Measurements from ENCODE around the gene MAST2.
A peak's percentile ranks its signal among the peaks of the same experiment; 100 is the strongest.

MAST2 gene

DNA sequence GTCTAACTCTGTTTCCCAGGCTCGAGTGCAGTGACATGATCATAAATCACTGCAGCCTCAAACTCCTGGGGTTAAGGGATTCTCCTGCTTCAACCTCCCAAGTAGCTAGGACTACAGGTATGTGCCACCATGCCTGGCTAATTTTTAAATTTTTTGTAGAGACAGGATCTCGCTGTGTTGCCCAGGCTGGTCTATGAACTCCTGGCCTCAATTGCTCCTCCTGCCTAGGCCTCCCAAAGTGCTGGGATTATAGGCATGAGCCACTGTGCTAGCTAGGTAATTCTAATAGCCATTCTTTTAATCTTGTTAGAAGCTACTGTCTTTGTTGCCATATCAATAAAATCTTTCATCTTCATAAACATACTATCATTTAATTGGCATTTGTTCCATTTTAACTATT lies 13.8 kb upstream of the MAST2 start:
- Histone ChIP-seq H3K9me3 (ENCODE audit: severe bottlenecking) (no peaks in the 10 kb centered on the region), H3K4me3 (ENCODE audit: low read depth, low read length) (no peak overlapping the region), H3K27me3 (ENCODE audit: insufficient read depth, low read depth, severe bottlenecking) (no peaks in the 10 kb centered on the region), H3K27ac (no peak overlapping the region), H3K36me3 (no peaks in the 10 kb centered on the region)
- TF ChIP-seq, protein P1, sequence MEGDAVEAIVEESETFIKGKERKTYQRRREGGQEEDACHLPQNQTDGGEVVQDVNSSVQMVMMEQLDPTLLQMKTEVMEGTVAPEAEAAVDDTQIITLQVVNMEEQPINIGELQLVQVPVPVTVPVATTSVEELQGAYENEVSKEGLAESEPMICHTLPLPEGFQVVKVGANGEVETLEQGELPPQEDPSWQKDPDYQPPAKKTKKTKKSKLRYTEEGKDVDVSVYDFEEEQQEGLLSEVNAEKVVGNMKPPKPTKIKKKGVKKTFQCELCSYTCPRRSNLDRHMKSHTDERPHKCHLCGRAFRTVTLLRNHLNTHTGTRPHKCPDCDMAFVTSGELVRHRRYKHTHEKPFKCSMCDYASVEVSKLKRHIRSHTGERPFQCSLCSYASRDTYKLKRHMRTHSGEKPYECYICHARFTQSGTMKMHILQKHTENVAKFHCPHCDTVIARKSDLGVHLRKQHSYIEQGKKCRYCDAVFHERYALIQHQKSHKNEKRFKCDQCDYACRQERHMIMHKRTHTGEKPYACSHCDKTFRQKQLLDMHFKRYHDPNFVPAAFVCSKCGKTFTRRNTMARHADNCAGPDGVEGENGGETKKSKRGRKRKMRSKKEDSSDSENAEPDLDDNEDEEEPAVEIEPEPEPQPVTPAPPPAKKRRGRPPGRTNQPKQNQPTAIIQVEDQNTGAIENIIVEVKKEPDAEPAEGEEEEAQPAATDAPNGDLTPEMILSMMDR (IDR thresholded peaks at IDR 0.05; ENCODE audit: low read depth, low read length), result no peak
- no peak for DNase-seq

DNA sequence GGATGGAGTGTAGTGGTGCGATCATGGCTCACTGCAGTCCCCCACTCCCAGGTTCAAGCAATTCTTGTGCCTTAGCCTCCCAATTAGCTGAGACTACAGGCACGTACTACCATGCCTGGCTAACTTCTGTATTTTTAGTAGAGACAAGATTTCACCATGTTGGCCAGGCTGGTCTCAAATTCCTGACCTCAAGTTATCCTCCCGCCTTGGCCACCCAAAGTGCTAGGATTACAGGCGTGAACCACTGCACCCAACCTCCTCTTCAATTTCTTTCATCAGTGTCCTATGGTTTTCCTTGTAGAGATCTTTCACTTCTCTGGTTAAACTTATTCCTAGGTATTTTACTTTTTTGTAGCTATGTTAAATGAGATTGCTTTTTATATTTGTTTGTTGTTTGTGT lies 10.7 kb upstream of the MAST2 start:
- TF ChIP-seq, protein P1 (IDR thresholded peaks at IDR 0.05; ENCODE audit: low read depth, low read length), result no peak
- Histone ChIP-seq H3K9me3 (ENCODE audit: severe bottlenecking) (no peaks in the 10 kb centered on the region), H3K27me3 (ENCODE audit: insufficient read depth, low read depth, severe bottlenecking) (no peaks in the 10 kb centered on the region), H3K27ac (no peak overlapping the region), H3K36me3 (no peaks in the 10 kb centered on the region), H3K4me3 (ENCODE audit: low read depth, low read length) (no peak overlapping the region)
- no peak for DNase-seq

DNA sequence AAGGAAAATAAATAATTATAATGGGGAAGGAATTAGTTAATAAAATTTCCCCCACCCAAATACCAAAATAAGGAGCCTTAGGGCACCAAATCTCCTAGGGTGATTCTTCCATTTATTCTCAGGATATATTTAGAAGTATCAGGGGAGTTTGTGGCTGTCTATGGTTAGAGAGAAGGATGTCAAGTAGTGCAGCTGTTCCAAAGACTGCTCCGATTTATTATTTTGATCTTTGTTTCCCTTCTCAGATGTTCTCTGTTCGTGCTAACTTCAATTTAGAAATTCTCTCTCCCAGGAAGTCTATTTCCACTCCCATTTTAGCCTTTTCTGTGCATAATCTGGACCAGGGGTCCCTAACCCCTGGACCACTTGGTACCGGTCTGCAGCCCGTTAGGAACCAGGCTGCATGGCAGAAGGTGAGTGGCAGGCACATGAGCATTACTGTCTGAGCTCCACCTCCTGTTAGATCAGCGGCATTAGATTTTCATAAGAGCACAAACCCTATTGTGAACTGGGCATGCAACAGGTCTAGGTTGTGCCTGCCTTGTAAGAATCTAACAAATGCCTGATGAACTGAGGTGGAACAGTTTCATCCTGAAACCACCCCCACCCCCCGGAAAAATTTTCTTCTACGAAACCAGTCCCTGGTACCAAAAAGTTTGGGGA lies 9.3 kb upstream of the MAST2 start:
- no peaks in the 10 kb centered on the region for H3K9me3 ChIP-seq (ENCODE audit: severe bottlenecking)
- H3K4me3 ChIP-seq (ENCODE audit: low read depth, low read length), result no peak overlapping the region
- TF ChIP-seq, protein P1 (IDR thresholded peaks at IDR 0.05; ENCODE audit: low read depth, low read length), result peak; percentile 9; the same call in 1 of the 2 replicates
- DNase-seq, result peak; percentile 23
- no peaks in the 10 kb centered on the region for H3K27me3 ChIP-seq (ENCODE audit: insufficient read depth, low read depth, severe bottlenecking)
- H3K27ac ChIP-seq, result no peak overlapping the region
- H3K36me3 ChIP-seq, result no peaks in the 10 kb centered on the region

DNA sequence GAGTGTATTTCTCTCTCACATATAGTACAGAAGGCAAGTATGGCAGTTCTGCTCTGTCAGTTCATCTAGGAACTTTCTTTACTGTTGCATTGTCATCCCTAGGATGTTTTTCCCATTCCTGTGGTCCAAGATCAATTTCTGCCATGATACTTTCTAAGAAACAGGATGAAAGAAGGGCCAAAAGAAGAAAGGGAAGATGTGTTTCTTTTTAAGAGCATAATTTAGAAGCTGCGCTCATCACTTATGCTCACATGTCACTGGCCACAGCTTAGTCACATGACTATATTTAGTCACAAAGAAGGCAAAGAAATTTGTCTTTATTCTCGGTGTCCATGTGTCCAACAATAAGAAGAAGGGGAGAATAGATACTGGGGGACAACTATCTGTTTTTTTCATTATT lies 7.0 kb upstream of the MAST2 start:
- H3K9me3 ChIP-seq (ENCODE audit: severe bottlenecking), result no peaks in the 10 kb centered on the region
- no peak for DNase-seq
- H3K4me3 ChIP-seq (ENCODE audit: low read depth, low read length), result peak overlapping the region; percentile 33
- H3K36me3 ChIP-seq, result no peaks in the 10 kb centered on the region
- TF ChIP-seq, protein P1 (IDR thresholded peaks at IDR 0.05; ENCODE audit: low read depth, low read length), result no peak
- peak overlapping the region; percentile 80 for H3K27ac ChIP-seq
- H3K27me3 ChIP-seq (ENCODE audit: insufficient read depth, low read depth, severe bottlenecking), result no peaks in the 10 kb centered on the region

DNA sequence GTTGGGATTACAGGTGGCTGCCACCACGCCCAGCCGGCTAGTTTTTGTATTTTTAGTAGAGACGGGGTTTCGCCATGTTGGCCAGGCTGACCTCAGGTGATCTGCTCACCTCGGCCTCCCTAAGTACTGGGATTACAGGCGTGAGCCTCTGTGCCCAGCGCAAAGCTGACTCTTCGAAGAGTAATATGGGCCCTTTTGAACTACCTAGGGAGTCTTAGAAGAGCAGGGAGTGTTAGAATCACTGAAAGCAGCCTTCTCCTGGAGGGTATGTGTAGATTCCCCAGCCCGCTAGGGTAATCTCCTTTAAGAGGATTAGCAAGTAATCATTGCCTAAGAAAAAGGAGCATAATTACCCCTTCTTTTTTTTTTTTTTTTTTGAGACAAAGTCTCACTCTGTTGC lies 6.5 kb upstream of the MAST2 start:
- Histone ChIP-seq H3K36me3 (no peaks in the 10 kb centered on the region), H3K27ac (peak overlapping the region; percentile 80), H3K27me3 (ENCODE audit: insufficient read depth, low read depth, severe bottlenecking) (no peaks in the 10 kb centered on the region), H3K9me3 (ENCODE audit: severe bottlenecking) (no peaks in the 10 kb centered on the region), H3K4me3 (ENCODE audit: low read depth, low read length) (no peak overlapping the region; the same call in 1 of the 2 replicates)
- TF ChIP-seq, protein P1 (IDR thresholded peaks at IDR 0.05; ENCODE audit: low read depth, low read length), result no peak
- DNase-seq, result peak; percentile 94

DNA sequence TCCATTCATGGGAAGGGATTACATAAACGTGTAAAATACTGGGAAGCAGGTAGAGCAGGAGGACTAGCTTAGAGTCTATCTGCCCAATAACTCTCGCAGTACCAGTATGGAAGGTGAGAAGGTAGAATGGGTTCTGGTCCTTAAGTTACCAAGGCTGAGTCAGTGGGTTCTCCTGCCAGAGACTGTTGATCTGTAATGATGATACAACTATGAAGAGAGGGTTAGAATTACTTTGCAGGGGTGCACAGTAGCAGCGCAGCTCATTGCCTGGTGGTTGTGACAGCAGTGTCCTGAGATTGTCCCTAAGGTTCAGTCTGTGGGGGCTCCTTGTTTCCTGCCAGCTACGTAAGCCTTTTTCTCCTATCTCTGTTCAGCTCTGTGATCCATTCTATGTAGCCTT lies 2.5 kb upstream of the MAST2 start:
- Histone ChIP-seq H3K4me3 (ENCODE audit: low read depth, low read length) (no peak overlapping the region), H3K36me3 (no peaks in the 10 kb centered on the region), H3K27me3 (ENCODE audit: insufficient read depth, low read depth, severe bottlenecking) (no peaks in the 10 kb centered on the region), H3K9me3 (ENCODE audit: severe bottlenecking) (no peaks in the 10 kb centered on the region), H3K27ac (no peak overlapping the region)
- DNase-seq, result no peak
- TF ChIP-seq, protein P1 (IDR thresholded peaks at IDR 0.05; ENCODE audit: low read depth, low read length), result no peak

Measured in WERI-Rb-1 (cell line).